Myocyte (in vitro differentiated cells): ENCODE results near the gene SESN2. TPM values are rescaled to one million over a fixed set of nuclear protein-coding genes. Genes with fewer than 3 reads are reported as not detected.
"Not testable (repeated sequence)": the region's sequence is repeated elsewhere in the genome, so short reads cannot be mapped to it uniquely, and the experiment has no call there.

ENCODE experiments used
- DNase-seq: peaks from one replicate; pipeline ENCODE4 v3.0.0-alpha.2; 2012; ENCODE audit warnings: low read depth
- total RNA-seq: library from RNA; depleted of rRNA; stranded (reverse); fragments of >200 nt; gene quantifications from 2 replicates; pipeline ENCODE4 v1.2.3, GENCODE V29; 2014

SESN2 gene
- total RNA-seq, 1 donor from 2014 or later = 18.0 TPM

DNA sequence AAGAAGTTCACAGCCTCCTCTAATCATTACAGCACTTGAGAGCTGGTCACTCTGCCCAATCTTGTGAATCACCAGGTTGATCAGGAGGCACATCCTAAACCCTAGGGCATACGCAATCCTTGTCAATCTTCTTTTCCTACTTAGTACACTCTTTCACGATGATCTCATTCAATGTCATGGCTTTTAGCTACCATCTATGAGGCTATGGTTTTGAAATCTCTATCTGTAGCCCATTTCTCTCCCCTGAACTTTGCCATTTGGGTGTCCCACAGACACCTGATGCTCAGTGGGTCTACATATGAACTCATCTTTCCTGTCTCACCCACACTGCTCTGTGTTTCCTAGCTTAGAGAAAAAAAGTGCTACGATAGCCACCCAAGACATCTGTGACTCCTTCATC, 67.7 kb downstream of the SESN2 start:
- DNase-seq = no peak

DNA sequence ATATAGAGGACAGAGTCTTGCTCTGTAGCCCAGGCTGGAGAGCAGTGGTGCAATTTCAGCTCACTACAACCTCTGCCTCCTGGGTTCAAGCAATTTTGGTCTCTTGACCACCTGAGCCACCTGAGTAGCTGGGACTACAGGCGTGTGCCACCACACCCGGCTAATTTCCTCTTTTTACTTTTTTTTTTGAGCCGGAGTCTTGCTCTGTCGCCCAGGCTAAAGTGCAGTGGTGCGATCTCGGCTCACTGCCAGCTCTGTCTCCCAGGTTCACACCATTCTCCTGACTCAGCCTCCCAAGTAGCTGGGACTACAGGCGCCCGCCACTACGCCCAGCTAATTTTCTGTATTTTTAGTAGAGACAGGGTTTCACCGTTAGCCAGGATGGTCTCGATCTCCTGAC, 68.1 kb downstream of the SESN2 start:
- DNase-seq = not testable (repeated sequence)

DNA sequence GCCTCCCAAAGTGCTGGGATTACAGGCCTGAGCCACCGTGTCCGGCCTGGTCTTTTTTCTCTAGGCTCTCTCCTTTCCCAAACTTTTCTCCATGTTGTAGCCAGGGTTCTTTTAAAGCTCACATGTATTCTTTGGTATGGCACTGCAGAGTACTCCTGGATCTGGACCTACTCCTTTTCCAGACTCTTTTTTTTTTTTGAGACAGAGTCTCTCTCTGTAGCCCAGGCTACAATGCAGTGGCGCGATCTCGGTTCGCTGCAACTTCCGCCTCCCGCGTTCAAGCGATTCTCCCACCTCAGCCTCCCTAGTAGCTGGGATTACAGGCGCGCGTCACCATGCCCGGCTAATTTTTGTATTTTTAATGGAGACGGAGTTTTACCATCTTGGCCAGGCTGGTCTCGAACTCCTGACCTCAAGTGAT, 68.9 kb downstream of the SESN2 start:
- no peak for DNase-seq

DNA sequence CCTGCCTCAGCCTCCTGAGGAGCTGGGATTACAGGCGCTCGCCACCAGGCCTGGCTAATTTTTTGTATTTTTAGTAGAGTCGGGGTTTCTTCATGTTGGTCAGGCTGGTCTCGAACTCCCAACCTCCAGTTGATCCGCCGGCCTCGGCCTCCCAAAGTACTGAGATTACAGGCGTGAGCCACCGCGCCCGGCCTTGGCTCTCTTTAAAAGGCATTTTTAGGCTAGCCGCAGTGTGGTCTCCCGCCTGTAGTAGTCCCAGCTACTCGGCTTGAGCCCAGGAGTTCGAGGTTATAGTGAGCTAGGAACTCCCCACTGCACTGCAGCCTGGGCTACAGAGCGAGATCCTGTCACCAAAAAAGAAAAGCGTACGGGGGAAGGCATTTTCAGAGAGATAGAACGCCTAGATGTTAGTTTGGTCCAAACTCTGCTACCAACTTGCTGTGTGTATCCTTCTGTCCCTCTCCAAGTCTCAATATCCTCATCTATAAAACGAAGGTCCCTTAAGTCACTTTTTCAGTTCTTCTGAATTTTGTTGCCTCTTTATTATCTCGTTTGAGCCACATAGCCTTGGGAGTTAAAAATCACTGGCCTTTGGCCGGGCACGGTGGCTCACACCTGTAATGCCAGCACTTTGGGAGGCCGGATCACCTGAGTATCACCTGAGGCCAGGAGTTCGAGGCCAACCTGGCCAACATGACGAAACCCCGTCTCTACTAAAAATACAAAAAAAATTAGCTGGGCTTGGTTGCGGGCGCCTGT, 70.3 kb downstream of the SESN2 start:
- peak; percentile 55 for DNase-seq

Other genes with a start within 250 kb of the SESN2 start
- gene EYA3, start 170.9 kb upstream of the SESN2 start, total RNA-seq = 19.6 and 22.0 TPM in 2 replicates
- not detected in 2 replicates for gene PTAFR, start 82.8 kb upstream of the SESN2 start, total RNA-seq
- 67.7 and 82.3 TPM in 2 replicates for gene DNAJC8, start 26.5 kb upstream of the SESN2 start, total RNA-seq
- 180 and 183 TPM in 2 replicates for gene ATP5IF1, start 23.4 kb upstream of the SESN2 start, total RNA-seq
- 9.2 and 15.2 TPM in 2 replicates for gene MED18, start 69.5 kb downstream of the SESN2 start, total RNA-seq
- gene PHACTR4, start 110.2 kb downstream of the SESN2 start, total RNA-seq = 13.0 and 13.2 TPM in 2 replicates
- 20.9 and 24.1 TPM in 2 replicates for gene RCC1, start 246.5 kb downstream of the SESN2 start, total RNA-seq